ENCODE data around the gene SASS6.
A peak's percentile ranks its signal among the peaks of the same experiment; 100 is the strongest.

SASS6 gene, protein sequence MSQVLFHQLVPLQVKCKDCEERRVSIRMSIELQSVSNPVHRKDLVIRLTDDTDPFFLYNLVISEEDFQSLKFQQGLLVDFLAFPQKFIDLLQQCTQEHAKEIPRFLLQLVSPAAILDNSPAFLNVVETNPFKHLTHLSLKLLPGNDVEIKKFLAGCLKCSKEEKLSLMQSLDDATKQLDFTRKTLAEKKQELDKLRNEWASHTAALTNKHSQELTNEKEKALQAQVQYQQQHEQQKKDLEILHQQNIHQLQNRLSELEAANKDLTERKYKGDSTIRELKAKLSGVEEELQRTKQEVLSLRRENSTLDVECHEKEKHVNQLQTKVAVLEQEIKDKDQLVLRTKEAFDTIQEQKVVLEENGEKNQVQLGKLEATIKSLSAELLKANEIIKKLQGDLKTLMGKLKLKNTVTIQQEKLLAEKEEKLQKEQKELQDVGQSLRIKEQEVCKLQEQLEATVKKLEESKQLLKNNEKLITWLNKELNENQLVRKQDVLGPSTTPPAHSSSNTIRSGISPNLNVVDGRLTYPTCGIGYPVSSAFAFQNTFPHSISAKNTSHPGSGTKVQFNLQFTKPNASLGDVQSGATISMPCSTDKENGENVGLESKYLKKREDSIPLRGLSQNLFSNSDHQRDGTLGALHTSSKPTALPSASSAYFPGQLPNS

GRCh38 chr1:100132566-100133477 lies at the start of gene SASS6, which contains the start of gene TRMT13:
Gene SASS6 (minus strand): TSS chr1:100132930. CDS start chr1:100132814, 116 bp downstream.
Gene TRMT13 (plus strand): TSS chr1:100133163. CDS start chr1:100133169, 6 bp downstream.
- peak; percentile 83 for DNase-seq (ENCODE audit: low read depth)

DNA sequence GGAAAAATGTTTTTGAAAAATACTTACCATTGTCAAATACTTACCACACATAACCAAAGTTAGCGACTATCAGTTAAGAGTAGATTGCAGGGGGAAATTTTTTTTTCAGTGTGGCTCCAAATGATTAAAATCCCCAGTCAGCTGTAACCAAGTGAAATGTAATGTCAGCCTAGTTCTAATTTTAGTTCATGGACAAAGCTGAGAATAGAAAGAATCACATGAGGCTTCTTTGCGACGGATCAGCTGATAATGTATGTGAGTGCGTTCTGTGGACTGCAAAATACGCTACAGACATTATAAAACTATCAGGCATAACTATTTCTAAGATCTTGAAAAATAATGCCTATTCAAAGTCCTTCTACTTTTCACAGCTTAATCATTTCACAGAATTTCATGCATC lies 45.4 kb upstream of the SASS6 start, which contains the start of gene LRRC39:
TSS of gene LRRC39 (minus strand) at position 166 of the 400 bp plus-strand sequence. CDS start 9,740 bp downstream, outside the sequence.
- no peak for DNase-seq (ENCODE audit: low read depth)

DNA sequence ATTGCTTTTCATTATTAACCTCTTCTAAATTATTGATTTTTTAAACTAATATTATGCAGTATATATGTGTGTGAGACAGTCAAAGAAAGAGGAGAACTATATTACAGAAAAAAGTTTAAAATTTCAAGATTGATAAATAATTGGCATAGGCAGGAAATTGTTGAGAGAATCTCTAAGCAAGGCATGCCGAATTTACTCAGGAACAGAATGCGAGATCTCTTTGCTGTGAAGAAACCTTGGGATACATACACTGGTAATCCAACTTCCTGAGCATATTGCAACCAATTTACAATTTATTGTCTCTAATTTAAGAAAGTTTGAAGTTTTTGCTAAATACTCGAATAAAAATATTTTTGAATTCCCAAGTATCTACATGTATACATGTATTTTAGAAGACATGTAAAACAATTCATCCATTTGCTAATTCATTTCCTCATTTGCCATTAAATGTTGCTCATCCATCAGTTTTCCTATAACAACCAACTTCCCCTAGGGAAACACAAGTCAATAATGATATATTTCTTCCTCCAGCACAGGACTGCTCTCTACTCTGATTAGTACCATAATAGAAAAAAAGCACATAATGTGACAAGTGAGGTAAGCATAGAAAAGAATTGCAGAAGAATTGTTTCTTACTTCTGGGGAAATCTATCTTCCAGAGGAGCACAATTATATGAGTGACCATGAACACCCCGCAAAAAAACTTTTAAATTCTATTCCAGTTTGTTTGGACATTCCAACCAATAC lies 44.7 kb upstream of the SASS6 start:
- DNase-seq (ENCODE audit: low read depth): no peak

GRCh38 chr1:100168051-100168450 lies 35.3 kb upstream of the SASS6 start:
- DNase-seq (ENCODE audit: low read depth): no peak

GRCh38 chr1:100164702-100165101 lies 32.0 kb upstream of the SASS6 start:
- no peak for DNase-seq (ENCODE audit: low read depth)

- no peak for DNase-seq (ENCODE audit: low read depth)
These were observed 31.5 kb upstream of the SASS6 start for GRCh38 chr1:100164216-100164615.

DNA sequence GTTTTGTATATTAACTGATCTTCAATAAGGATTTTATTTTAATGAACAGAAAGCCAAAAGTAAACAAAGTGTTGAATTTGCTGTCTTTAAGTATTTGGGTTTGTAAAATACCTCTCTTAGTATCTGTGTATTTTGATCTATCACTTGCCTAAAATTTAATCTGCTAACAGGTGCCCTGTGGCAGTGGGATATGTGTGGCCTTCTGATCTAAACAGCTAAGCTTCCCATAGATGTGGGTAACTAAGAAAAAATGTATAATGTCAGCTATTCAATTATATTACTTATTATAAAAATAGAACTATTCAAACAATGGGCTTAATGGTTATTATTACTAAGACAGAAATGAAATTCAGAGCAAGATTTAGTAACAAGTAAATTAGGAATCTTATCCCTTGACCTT lies 30.2 kb upstream of the SASS6 start:
- no peak for DNase-seq (ENCODE audit: low read depth)

DNA sequence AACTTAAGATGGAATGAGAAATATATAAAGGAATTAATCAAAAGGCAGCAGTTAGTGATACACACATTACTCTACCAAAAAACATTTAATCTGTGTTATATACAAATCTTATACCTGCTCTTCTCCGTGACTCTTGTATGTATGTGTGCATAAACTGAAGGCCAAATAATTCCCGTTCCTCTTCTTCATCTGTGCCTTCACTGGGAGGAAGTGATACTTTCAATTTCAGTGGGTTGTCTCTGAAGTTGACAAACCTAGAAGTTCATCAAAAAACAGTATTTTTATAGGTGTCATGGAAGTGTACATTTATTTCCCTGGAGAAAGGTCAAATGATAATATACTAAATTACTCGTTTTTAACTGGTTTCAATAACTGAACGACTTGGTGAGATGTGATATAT lies 19.5 kb upstream of the SASS6 start:
- DNase-seq (ENCODE audit: low read depth): no peak

DNA sequence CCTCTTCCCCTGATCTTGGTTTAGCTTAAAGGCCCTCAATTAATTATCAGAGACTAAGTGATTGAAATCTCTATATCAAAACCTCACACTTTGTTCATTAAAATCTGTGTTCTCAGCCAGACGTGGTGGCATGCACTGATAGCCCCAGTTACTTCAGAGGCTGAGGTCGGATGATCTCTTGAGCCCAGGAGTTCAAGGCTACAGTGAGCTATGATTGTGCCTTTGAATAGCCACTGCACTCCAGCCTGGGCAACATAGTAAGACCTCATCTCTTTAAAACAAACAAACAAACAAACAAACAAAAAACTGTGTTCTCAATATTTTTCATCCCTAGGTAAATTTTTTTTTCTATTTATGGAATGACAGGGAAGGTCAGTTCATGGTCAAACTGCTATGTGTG lies 18.9 kb upstream of the SASS6 start:
- DNase-seq (ENCODE audit: low read depth): no peak

- no peak for DNase-seq (ENCODE audit: low read depth)
These were observed 15.1 kb upstream of the SASS6 start for GRCh38 chr1:100147875-100148274.

DNA sequence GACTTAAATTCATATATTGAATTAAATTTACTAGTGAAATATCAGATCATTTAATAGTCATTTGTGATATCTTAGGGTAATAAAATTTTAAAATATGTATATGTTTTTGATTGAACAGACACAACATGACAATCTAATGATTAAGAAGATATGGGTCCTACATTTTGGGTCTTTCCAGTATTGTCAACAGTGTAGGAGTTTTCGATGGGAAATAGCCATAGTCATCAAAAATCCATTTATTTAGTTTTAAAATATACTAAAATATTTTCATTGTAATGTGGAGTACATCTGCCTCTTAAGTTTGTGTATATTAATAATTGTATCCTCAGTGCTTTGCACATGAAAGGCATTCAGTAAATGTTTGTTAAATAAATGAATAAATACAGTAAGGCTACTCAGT lies 14.2 kb upstream of the SASS6 start:
- no peak for DNase-seq (ENCODE audit: low read depth)

GRCh38 chr1:100145116-100145515 lies 12.4 kb upstream of the SASS6 start:
- no peak for DNase-seq (ENCODE audit: low read depth)

- no peak for DNase-seq (ENCODE audit: low read depth)
These were observed 9.6 kb upstream of the SASS6 start for GRCh38 chr1:100142343-100142742.

DNA sequence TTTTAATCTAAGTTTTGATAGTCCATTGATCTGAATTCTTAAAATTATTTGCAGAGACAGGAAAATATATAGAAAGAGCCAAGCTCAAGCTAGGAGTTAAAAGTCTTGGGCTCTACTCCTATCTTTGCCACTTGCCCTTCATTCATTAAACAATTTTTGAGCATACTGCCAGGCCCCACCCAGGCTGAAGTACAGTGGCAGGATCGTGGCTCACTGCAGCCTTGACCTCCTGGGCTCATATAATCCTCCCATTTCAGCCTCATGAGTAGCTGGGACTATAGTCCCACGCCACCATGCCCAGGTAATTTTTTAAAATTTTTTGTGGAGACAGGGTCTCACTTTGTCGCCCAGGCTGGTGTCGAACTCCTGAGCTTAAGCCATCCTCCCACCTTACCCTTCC lies 8.5 kb upstream of the SASS6 start:
- DNase-seq (ENCODE audit: low read depth): no peak

DNA sequence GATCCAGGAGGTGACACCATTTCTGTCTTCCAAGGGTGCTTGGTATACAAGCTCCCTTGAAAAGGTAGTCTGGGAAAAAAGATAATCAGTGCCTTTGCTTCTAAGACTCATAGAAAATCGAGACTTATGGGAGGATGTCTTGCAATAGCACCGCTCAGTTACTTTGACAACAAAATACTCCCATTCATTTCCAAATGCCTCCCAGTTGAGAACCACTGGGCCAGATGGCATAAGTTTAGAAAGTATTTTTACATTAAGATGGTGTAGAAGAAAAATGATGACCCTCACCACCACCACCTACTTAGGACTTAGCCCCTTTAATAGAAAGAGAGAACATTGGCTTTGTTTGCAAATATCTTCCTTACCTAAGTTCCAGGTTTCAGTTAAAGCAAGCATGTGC lies 4.9 kb upstream of the SASS6 start:
- no peak for DNase-seq (ENCODE audit: low read depth)

GRCh38 chr1:100134872-100135271 lies 2.1 kb upstream of the SASS6 start:
- no peak for DNase-seq (ENCODE audit: low read depth)

DNA sequence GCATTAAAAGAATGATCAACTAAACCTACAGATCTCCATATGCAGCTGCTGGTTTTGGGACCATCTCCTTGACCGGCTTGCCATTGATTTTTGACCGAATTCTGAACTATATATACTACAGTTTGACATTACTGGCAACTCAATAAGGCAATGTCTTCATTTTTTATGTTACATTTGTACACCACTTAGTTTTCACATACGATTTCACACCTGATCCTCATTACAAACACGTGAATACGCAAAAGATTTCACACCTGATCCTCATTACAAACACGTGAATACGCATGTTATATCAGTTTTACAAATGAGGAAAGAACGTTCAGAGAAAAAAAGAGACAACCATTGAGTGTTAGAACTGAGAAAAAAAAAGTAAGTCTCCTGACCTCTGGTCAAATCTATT lies 1.1 kb downstream of the SASS6 start:
- no peak for DNase-seq (ENCODE audit: low read depth)

DNA sequence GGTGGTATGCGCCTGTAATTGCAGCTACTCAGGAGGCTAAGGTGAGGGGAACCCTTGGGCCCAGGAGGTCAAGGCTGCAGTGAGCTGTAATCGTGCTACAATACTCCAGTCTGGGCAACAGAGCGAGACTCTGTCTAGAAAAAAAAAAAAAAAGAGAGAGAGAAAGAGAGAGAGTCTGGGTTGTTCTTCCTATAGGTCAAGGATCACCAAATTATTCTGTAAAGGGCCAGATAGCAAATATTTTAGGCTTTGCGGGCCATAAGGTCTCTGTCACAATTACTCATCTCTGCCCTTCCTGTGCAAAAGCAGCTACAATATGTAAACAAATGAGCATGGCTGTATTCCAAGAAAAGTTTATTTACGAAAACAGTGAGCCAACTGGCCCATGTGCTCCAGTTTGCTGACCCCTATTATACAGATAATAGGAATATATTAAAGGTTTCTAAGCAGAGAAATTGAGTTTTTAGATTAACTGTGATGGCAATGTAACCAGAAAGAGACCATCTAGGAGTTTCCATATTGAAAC lies 2.1 kb downstream of the SASS6 start:
- no peak for DNase-seq (ENCODE audit: low read depth)

GRCh38 chr1:100127226-100127625 lies 5.5 kb downstream of the SASS6 start:
- no peak for DNase-seq (ENCODE audit: low read depth)

GRCh38 chr1:100122177-100122576 lies 10.6 kb downstream of the SASS6 start:
- no peak for DNase-seq (ENCODE audit: low read depth)

DNA sequence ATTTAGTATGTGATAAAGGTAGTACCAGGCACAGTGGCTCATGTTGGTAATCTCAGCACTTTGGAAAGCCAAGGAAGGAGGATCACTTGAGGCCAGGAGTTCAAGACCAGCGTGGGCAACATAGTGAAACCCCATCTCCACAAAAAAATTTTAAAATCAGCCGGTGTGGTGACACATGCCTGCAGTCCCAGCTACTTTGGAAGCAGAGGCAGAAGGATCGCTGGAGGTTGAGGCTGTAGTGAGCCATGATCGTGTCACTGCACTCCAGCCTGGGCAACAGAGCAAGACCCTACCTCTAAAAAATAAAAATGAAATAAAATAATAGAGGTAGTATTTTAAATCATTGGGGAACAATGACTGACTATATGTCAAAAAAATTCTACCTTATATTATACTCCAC lies 17.2 kb downstream of the SASS6 start:
- DNase-seq (ENCODE audit: low read depth): no peak
